Nephron progenitor cell (in vitro differentiated cells): Measurements from ENCODE around the gene PLXNB1.

Experiments used
- DNase-seq: peaks from one replicate; pipeline ENCODE4 v3.0.0; 2021
- H3K27ac Mint-ChIP-seq: 2 replicates; pipeline ENCODE4 v1.8.0; 2021; ENCODE audit warnings: mild to moderate bottlenecking, moderate library complexity, mixed read lengths
- H3K27me3 Mint-ChIP-seq: 2 replicates; pipeline ENCODE4 v1.8.0; 2021; ENCODE audit warnings: mild to moderate bottlenecking, low read depth, mixed read lengths; ENCODE audit not compliant: poor library complexity
- H3K36me3 Mint-ChIP-seq: 2 replicates; pipeline ENCODE4 v1.8.0; 2021; ENCODE audit warnings: low read depth, mixed read lengths
- H3K4me1 Mint-ChIP-seq: 2 replicates; pipeline ENCODE4 v1.8.0; 2021; ENCODE audit warnings: mixed read lengths
- H3K4me3 Mint-ChIP-seq: 2 replicates; pipeline ENCODE4 v1.8.0; 2021; ENCODE audit warnings: mild to moderate bottlenecking, moderate library complexity, mixed read lengths
- H3K9me3 Mint-ChIP-seq: 2 replicates; pipeline ENCODE4 v1.8.0; 2021; ENCODE audit warnings: mild to moderate bottlenecking, moderate library complexity, mixed read lengths
- TF ChIP-seq, protein P1 (sequence below): fragments of 200-600 bp; sonication (generic); IDR thresholded peaks from 2 replicates; pipeline ENCODE4 v1.5.0; 2021; ENCODE audit warnings: antibody characterized with exemption

The PLXNB1 gene

DNA sequence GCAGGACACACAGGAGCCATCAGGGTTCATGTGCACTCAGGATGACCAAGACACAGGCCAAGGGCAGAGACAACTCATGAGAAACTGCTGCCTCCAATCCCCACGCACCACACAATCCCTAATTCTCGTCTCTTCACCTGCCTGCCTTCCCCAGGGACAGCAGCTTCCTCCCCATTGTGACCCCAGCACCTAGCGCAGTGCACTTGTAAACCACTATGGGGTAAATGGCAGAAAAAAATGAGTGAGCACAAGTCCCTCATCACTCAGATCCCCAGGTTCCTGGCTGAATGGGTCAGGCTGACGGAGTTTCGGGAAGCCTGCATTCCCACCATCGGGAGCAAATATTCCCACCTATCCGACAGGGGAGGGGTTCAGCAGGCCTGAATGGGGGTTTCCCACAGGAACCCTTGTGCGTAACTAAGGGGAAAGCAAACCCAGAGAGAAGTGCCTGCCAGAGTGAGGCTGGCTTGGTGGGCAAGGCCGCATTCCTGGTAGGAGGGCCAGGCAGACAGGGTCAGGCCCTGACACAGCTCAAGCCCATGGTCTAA, 18.8 kb downstream of the PLXNB1 start:
- Mint-ChIP-seq H3K27ac (no peak overlapping the region), H3K9me3 (no peaks in the 10 kb centered on the region), H3K27me3 (peaks cover 3% of the 10 kb centered on the region), H3K4me1 (no peaks in the 10 kb centered on the region), H3K4me3 (no peak overlapping the region), H3K36me3 (peaks cover 46% of the 10 kb centered on the region)
- DNase-seq, result no peak
- TF ChIP-seq, protein P1, sequence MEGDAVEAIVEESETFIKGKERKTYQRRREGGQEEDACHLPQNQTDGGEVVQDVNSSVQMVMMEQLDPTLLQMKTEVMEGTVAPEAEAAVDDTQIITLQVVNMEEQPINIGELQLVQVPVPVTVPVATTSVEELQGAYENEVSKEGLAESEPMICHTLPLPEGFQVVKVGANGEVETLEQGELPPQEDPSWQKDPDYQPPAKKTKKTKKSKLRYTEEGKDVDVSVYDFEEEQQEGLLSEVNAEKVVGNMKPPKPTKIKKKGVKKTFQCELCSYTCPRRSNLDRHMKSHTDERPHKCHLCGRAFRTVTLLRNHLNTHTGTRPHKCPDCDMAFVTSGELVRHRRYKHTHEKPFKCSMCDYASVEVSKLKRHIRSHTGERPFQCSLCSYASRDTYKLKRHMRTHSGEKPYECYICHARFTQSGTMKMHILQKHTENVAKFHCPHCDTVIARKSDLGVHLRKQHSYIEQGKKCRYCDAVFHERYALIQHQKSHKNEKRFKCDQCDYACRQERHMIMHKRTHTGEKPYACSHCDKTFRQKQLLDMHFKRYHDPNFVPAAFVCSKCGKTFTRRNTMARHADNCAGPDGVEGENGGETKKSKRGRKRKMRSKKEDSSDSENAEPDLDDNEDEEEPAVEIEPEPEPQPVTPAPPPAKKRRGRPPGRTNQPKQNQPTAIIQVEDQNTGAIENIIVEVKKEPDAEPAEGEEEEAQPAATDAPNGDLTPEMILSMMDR, result no peak

DNA sequence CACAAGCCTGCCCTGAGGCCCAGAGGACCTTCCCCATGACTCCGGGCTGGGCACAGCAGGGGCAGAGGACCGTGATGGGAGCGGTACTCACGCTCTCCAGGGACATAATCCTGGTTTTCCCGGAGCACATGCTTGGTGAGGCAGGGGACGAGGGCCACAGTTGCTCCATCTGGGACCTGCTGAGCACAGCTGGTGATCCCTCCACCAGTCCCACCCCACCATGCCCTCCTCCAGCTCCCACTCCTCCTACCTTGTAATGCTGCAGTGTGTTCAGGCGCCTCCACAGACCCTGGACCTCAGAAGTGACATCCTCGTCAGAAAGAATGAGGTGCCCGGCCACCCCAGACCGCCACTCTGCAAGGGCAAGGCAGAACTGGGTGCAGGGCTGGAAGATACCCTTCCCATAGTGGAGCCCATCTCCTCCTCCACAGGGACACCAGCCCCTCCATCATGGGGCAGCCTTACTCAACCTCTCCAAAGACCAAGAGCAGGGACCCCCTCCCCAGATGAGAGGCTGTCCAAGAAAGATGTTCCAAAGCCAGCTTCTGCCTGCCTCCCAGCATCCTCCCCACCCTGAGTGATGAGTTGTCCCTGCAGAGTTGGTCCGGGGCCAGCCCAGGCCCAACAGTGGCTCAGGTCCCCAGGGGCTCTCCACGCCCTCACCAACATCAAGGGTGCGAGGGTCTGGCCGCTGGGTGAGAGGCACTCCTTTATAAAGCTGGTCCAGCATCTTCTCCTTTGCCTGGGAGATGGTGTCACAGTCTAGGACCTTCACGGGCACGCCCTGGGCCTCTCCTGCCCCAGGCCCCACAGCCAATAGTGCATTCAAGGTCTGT, 19.5 kb downstream of the PLXNB1 start:
- Mint-ChIP-seq H3K4me3 (no peak overlapping the region), H3K27me3 (peaks cover 3% of the 10 kb centered on the region), H3K36me3 (peaks cover 50% of the 10 kb centered on the region), H3K27ac (no peak overlapping the region), H3K4me1 (no peaks in the 10 kb centered on the region), H3K9me3 (no peaks in the 10 kb centered on the region)
- no peak for DNase-seq
- TF ChIP-seq, protein P1, result no peak

GRCh38 chr3:48409291-48410201, 20.3 kb downstream of the PLXNB1 start:
- H3K27me3 Mint-ChIP-seq, result peaks cover 3% of the 10 kb centered on the region
- peaks cover 51% of the 10 kb centered on the region for H3K36me3 Mint-ChIP-seq
- no peaks in the 10 kb centered on the region for H3K9me3 Mint-ChIP-seq
- no peak overlapping the region for H3K4me3 Mint-ChIP-seq
- TF ChIP-seq, protein P1, result no peak
- no peak overlapping the region for H3K27ac Mint-ChIP-seq
- H3K4me1 Mint-ChIP-seq, result no peaks in the 10 kb centered on the region
- no peak for DNase-seq

DNA sequence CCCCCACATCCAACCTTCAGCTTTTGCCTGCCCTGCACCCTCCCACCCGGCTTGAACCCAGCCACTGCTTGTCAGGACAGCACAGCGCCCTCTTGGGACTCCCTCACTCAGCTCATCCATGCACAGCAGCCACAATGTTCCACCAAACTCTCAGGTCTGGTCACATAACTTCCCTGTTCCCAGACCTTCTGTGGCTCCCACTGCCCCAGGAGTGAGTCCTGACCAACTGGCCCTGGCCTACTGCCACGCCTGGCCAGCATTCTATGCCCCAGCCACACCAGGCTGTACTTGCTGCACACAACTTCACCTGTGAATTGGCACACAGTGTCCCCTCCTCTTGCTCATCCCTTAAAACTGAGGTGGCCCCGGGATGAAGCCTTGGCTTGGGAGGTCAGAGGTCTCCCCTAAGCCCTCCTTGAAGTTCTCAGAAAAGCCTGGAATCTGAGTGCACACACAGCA, 21.0 kb downstream of the PLXNB1 start:
- H3K36me3 Mint-ChIP-seq, result peaks cover 45% of the 10 kb centered on the region
- H3K4me1 Mint-ChIP-seq, result no peaks in the 10 kb centered on the region
- no peaks in the 10 kb centered on the region for H3K9me3 Mint-ChIP-seq
- no peak for DNase-seq
- no peak overlapping the region for H3K4me3 Mint-ChIP-seq
- H3K27me3 Mint-ChIP-seq, result no peaks in the 10 kb centered on the region
- H3K27ac Mint-ChIP-seq, result peak overlapping the region; percentile 10
- TF ChIP-seq, protein P1, result no peak

GRCh38 chr3:48407542-48408099, 22.3 kb downstream of the PLXNB1 start:
- TF ChIP-seq, protein P1, result no peak
- Mint-ChIP-seq H3K4me1 (no peaks in the 10 kb centered on the region), H3K36me3 (peaks cover 34% of the 10 kb centered on the region), H3K9me3 (no peaks in the 10 kb centered on the region), H3K4me3 (no peak overlapping the region), H3K27me3 (no peaks in the 10 kb centered on the region), H3K27ac (peak overlapping the region; percentile 94)
- DNase-seq, result no peak
